ENCODE measurements around the gene URI1. TPM values are rescaled to one million over a fixed set of nuclear protein-coding genes. Genes with fewer than 3 reads are reported as not detected.
"Not testable (repeated sequence)": the region's sequence is repeated elsewhere in the genome, so short reads cannot be mapped to it uniquely, and the experiment has no call there.

URI1 gene
- total RNA-seq, 6 experiments from 2014 or later, result 45.8 to 53.8 (median 47.1) TPM

GRCh38 chr19:29908963-29909944 lies 32.8 kb upstream of the URI1 start:
- Mint-ChIP-seq H3K4me3 (no peak overlapping the region; the same call in 1 of the 2 replicates), H3K9me3 (no peaks in the 10 kb centered on the region), H3K36me3 (ENCODE audit: low read depth) (no peaks in the 10 kb centered on the region), H3K4me1 (ENCODE audit: low read depth) (no peaks in the 10 kb centered on the region), H3K27me3 (ENCODE audit: insufficient read depth) (peaks cover 12% of the 10 kb centered on the region), H3K27ac (no peak overlapping the region)
- DNase-seq, result no peak
- no peak for TF ChIP-seq CTCF (IDR thresholded peaks at IDR 0.05)

GRCh38 chr19:29914933-29915332 lies 27.1 kb upstream of the URI1 start:
- H3K36me3 Mint-ChIP-seq (ENCODE audit: low read depth), result no peaks in the 10 kb centered on the region

GRCh38 chr19:29915832-29916231 lies 26.2 kb upstream of the URI1 start:
- not testable (repeated sequence) for H3K4me3 Mint-ChIP-seq; DNase-seq; H3K9me3 Mint-ChIP-seq; H3K27me3 Mint-ChIP-seq (ENCODE audit: insufficient read depth); H3K27ac Mint-ChIP-seq; H3K4me1 Mint-ChIP-seq (ENCODE audit: low read depth); H3K36me3 Mint-ChIP-seq (ENCODE audit: low read depth)

More at GRCh38 chr19:29914933-29915332, 27.1 kb upstream of the URI1 start:
- TF ChIP-seq CTCF (IDR thresholded peaks at IDR 0.05), result no peak
- no peak overlapping the region for H3K4me3 Mint-ChIP-seq
- DNase-seq, result no peak
- H3K9me3 Mint-ChIP-seq, result no peaks in the 10 kb centered on the region
- H3K4me1 Mint-ChIP-seq (ENCODE audit: low read depth), result no peaks in the 10 kb centered on the region
- no peak overlapping the region for H3K27ac Mint-ChIP-seq
- H3K27me3 Mint-ChIP-seq (ENCODE audit: insufficient read depth), result peaks cover 7% of the 10 kb centered on the region; the same call in 1 of the 2 replicates

GRCh38 chr19:29917911-29918310 lies 24.1 kb upstream of the URI1 start:
- no peak for DNase-seq
- Mint-ChIP-seq H3K27me3 (ENCODE audit: insufficient read depth) (peaks cover 2% of the 10 kb centered on the region; the same call in 1 of the 2 replicates), H3K36me3 (ENCODE audit: low read depth) (no peaks in the 10 kb centered on the region), H3K9me3 (no peaks in the 10 kb centered on the region), H3K4me3 (peak overlapping the region; percentile 59; the same call in 1 of the 2 replicates), H3K4me1 (ENCODE audit: low read depth) (no peaks in the 10 kb centered on the region), H3K27ac (no peak overlapping the region)
- no peak for TF ChIP-seq CTCF (IDR thresholded peaks at IDR 0.05)

- Mint-ChIP-seq H3K36me3 (ENCODE audit: low read depth) (no peaks in the 10 kb centered on the region), H3K4me1 (ENCODE audit: low read depth) (no peaks in the 10 kb centered on the region), H3K9me3 (no peaks in the 10 kb centered on the region), H3K4me3 (no peak overlapping the region; the same call in 1 of the 2 replicates), H3K27ac (no peak overlapping the region), H3K27me3 (ENCODE audit: insufficient read depth) (peaks cover 5% of the 10 kb centered on the region)
- DNase-seq, result no peak
- no peak for TF ChIP-seq CTCF (IDR thresholded peaks at IDR 0.05)
These were observed 23.1 kb upstream of the URI1 start for GRCh38 chr19:29918891-29919290.

GRCh38 chr19:29922972-29923371 lies 19.1 kb upstream of the URI1 start:
- no peak overlapping the region for H3K4me3 Mint-ChIP-seq
- DNase-seq, result no peak
- H3K4me1 Mint-ChIP-seq (ENCODE audit: low read depth), result no peaks in the 10 kb centered on the region
- H3K27me3 Mint-ChIP-seq (ENCODE audit: insufficient read depth), result peaks cover 4% of the 10 kb centered on the region
- no peak overlapping the region for H3K27ac Mint-ChIP-seq
- H3K9me3 Mint-ChIP-seq, result no peaks in the 10 kb centered on the region
- H3K36me3 Mint-ChIP-seq (ENCODE audit: low read depth), result no peaks in the 10 kb centered on the region
- TF ChIP-seq CTCF (IDR thresholded peaks at IDR 0.05), result no peak
